Astrocyte (in vitro differentiated cells and primary cell): ENCODE results near the gene CDH13. TPM values are rescaled to one million over a fixed set of nuclear protein-coding genes. Genes with fewer than 3 reads are reported as not detected.

Source experiments
- DNase-seq: peaks from one replicate; pipeline ENCODE4 v3.0.0-alpha.2; 2010; ENCODE audit warnings: low read depth
- FAIRE-seq: peaks from 2 replicates; lab custom pipeline; 2011; peaks lifted over from hg19 to GRCh38; lab: Jason Lieb, UNC
- H2AFZ ChIP-seq: 2 replicates; pipeline ENCODE4 v1.6.0; 2012; ENCODE audit warnings: low read depth, low read length, inconsistent platforms
- H3K27ac ChIP-seq: 2 replicates; pipeline ENCODE4 v1.5.1; 2011; ENCODE audit warnings: low read depth, low read length, inconsistent platforms
- H3K27me3 ChIP-seq: 2 replicates; pipeline ENCODE4 v1.6.0; 2011; ENCODE audit warnings: low read length, inconsistent platforms; ENCODE audit not compliant: insufficient read depth
- H3K36me3 ChIP-seq: 2 replicates; pipeline ENCODE4 v1.5.1; 2011; ENCODE audit warnings: low read length, inconsistent platforms; ENCODE audit not compliant: insufficient read depth
- H3K4me1 ChIP-seq: 2 replicates; pipeline ENCODE4 v1.5.1; 2011; ENCODE audit warnings: low read length, inconsistent platforms; ENCODE audit not compliant: insufficient read depth
- H3K4me2 ChIP-seq: 2 replicates; pipeline ENCODE4 v1.6.0; 2012; ENCODE audit warnings: low read length, inconsistent platforms
- H3K4me3 ChIP-seq: 2 replicates; pipeline ENCODE4 v1.5.1; 2011; ENCODE audit warnings: low read depth, mild to moderate bottlenecking, low read length, inconsistent platforms; ENCODE audit not compliant: insufficient read depth
- H3K79me2 ChIP-seq: 2 replicates; pipeline ENCODE4 v1.6.0; 2012; ENCODE audit warnings: mild to moderate bottlenecking, low read length, inconsistent platforms; ENCODE audit not compliant: insufficient read depth
- H3K9ac ChIP-seq: 2 replicates; pipeline ENCODE4 v1.6.0; 2012; ENCODE audit warnings: mild to moderate bottlenecking, low read length, inconsistent platforms
- H3K9me3 ChIP-seq: 2 replicates; pipeline ENCODE4 v1.5.1; 2012; ENCODE audit warnings: low read depth, mild to moderate bottlenecking, low read length, inconsistent platforms; ENCODE audit not compliant: insufficient read depth
- H4K20me1 ChIP-seq: 2 replicates; pipeline ENCODE4 v1.6.0; 2012; ENCODE audit warnings: low read length, inconsistent platforms; ENCODE audit not compliant: insufficient read depth
- H3K27ac Mint-ChIP-seq: one replicate; pipeline ENCODE4 v1.8.0; 2021; ENCODE audit warnings: mild to moderate bottlenecking, mixed read lengths; ENCODE audit not compliant: unreplicated experiment
- H3K27me3 Mint-ChIP-seq: one replicate; pipeline ENCODE4 v1.8.0; 2021; ENCODE audit warnings: low read depth, mixed read lengths; ENCODE audit not compliant: unreplicated experiment
- H3K36me3 Mint-ChIP-seq: one replicate; pipeline ENCODE4 v1.8.0; 2021; ENCODE audit warnings: low read depth, mixed read lengths; ENCODE audit not compliant: unreplicated experiment
- H3K4me1 Mint-ChIP-seq: one replicate; pipeline ENCODE4 v1.8.0; 2021; ENCODE audit warnings: low read depth, mixed read lengths; ENCODE audit not compliant: unreplicated experiment
- H3K4me3 Mint-ChIP-seq: one replicate; pipeline ENCODE4 v1.8.0; 2021; ENCODE audit warnings: mild to moderate bottlenecking, moderate library complexity, mixed read lengths; ENCODE audit not compliant: unreplicated experiment
- H3K9me3 Mint-ChIP-seq: one replicate; pipeline ENCODE4 v1.8.0; 2021; ENCODE audit warnings: mild to moderate bottlenecking, mixed read lengths; ENCODE audit not compliant: unreplicated experiment
- EZH2 ChIP-seq: IDR thresholded peaks from 2 replicates; pipeline ENCODE4 v1.6.1; 2012; ENCODE audit warnings: mild to moderate bottlenecking, low read length, inconsistent platforms; ENCODE audit not compliant: insufficient read depth
- total RNA-seq: library from RNA; stranded (reverse); gene quantifications from 2 replicates; pipeline ENCODE4 v1.2.1, GENCODE V29; 2021
- TF ChIP-seq, protein P1 (sequence below): IDR thresholded peaks from 2 replicates; pipeline ENCODE4 v1.5.1; 2011; ENCODE audit warnings: low read depth, mild to moderate bottlenecking, inconsistent platforms, low read length, moderate library complexity; ENCODE audit not compliant: insufficient read depth

CDH13 gene
- total RNA-seq, 1 donor from 2014 or later = 41.7 TPM

DNA sequence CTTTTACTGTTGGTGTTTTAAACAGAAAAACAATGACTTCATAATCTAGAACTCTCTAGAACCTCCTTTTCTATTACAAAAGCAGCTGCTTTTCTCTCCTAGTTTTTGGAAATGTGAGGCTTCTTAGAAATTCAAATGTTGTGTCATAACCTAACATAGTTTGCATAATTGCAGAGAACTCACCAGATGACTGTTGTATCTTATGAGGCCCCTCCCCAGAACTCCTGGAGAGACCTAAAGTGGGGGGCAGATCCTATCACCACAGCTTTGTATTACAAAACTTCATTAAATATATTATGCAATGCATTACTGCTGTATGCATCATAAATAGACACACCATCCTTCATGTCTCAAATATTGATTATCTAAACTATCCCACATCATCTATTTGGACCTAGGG is 642.3 kb downstream of the CDH13 start:
- FAIRE-seq = no peak
- no peaks in the 10 kb centered on the region for H4K20me1 ChIP-seq
- Mint-ChIP-seq H3K27ac (no peak overlapping the region), H3K36me3 (peaks cover 1% of the 10 kb centered on the region), H3K4me3 (no peak overlapping the region), H3K9me3 (no peaks in the 10 kb centered on the region), H3K4me1 (no peaks in the 10 kb centered on the region), H3K27me3 (peaks cover 2% of the 10 kb centered on the region)
- no peak overlapping the region for H3K4me3 ChIP-seq
- no peaks in the 10 kb centered on the region for H3K4me1 ChIP-seq
- no peak overlapping the region for H3K9ac ChIP-seq
- H3K27me3 ChIP-seq = no peaks in the 10 kb centered on the region
- no peak overlapping the region for H3K4me2 ChIP-seq
- no peak for TF ChIP-seq EZH2
- TF ChIP-seq, protein P1, sequence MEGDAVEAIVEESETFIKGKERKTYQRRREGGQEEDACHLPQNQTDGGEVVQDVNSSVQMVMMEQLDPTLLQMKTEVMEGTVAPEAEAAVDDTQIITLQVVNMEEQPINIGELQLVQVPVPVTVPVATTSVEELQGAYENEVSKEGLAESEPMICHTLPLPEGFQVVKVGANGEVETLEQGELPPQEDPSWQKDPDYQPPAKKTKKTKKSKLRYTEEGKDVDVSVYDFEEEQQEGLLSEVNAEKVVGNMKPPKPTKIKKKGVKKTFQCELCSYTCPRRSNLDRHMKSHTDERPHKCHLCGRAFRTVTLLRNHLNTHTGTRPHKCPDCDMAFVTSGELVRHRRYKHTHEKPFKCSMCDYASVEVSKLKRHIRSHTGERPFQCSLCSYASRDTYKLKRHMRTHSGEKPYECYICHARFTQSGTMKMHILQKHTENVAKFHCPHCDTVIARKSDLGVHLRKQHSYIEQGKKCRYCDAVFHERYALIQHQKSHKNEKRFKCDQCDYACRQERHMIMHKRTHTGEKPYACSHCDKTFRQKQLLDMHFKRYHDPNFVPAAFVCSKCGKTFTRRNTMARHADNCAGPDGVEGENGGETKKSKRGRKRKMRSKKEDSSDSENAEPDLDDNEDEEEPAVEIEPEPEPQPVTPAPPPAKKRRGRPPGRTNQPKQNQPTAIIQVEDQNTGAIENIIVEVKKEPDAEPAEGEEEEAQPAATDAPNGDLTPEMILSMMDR = no peak
- no peak overlapping the region for H3K27ac ChIP-seq
- H2AFZ ChIP-seq = no peak overlapping the region
- H3K9me3 ChIP-seq = no peaks in the 10 kb centered on the region
- no peak for DNase-seq
- no peaks in the 10 kb centered on the region for H3K79me2 ChIP-seq
- H3K36me3 ChIP-seq = no peaks in the 10 kb centered on the region

DNA sequence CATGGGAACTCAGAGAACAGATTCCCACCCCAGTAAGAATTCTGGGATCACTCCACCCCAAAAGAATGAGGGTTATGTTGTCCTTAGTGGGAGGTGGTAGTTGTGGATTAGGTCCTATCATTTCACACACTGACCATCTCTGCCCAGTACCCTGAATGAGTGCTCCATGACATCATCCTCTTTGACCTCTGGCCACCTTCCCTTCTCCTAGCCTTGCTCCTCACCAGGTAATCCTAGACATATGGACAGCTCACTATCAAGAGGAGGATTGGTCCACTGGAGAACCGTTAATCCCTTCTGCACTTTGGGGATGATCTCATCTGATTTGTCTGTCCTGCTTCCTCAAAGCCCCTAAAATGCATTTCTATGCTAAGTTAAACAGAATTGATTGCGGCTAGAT is 642.8 kb downstream of the CDH13 start:
- Histone ChIP-seq H3K4me3 (no peak overlapping the region), H3K9me3 (no peaks in the 10 kb centered on the region), H3K27ac (no peak overlapping the region), H3K9ac (no peak overlapping the region), H3K27me3 (no peaks in the 10 kb centered on the region), H3K4me1 (no peaks in the 10 kb centered on the region), H3K36me3 (no peaks in the 10 kb centered on the region), H4K20me1 (no peaks in the 10 kb centered on the region), H2AFZ (no peak overlapping the region), H3K79me2 (no peaks in the 10 kb centered on the region), H3K4me2 (no peak overlapping the region)
- no peak for TF ChIP-seq EZH2
- TF ChIP-seq, protein P1 = no peak
- no peak overlapping the region for H3K4me3 Mint-ChIP-seq
- no peak for FAIRE-seq
- no peaks in the 10 kb centered on the region for H3K4me1 Mint-ChIP-seq
- H3K27ac Mint-ChIP-seq = no peak overlapping the region
- no peaks in the 10 kb centered on the region for H3K9me3 Mint-ChIP-seq
- H3K36me3 Mint-ChIP-seq = peaks cover 1% of the 10 kb centered on the region
- DNase-seq = no peak
- H3K27me3 Mint-ChIP-seq = peaks cover 2% of the 10 kb centered on the region

- H3K9me3 ChIP-seq = no peaks in the 10 kb centered on the region
- Mint-ChIP-seq H3K27me3 (peaks cover 2% of the 10 kb centered on the region), H3K4me1 (no peaks in the 10 kb centered on the region), H3K9me3 (no peaks in the 10 kb centered on the region), H3K4me3 (no peak overlapping the region), H3K36me3 (peaks cover 1% of the 10 kb centered on the region), H3K27ac (no peak overlapping the region)
- no peak overlapping the region for H3K9ac ChIP-seq
- no peaks in the 10 kb centered on the region for H3K36me3 ChIP-seq
- no peak for TF ChIP-seq EZH2
- TF ChIP-seq, protein P1 = no peak
- no peak overlapping the region for H2AFZ ChIP-seq
- FAIRE-seq = no peak
- DNase-seq = no peak
- no peak overlapping the region for H3K4me2 ChIP-seq
- H3K27me3 ChIP-seq = no peaks in the 10 kb centered on the region
- H3K27ac ChIP-seq = no peak overlapping the region
- no peak overlapping the region for H3K4me3 ChIP-seq
- H3K4me1 ChIP-seq = no peaks in the 10 kb centered on the region
- no peaks in the 10 kb centered on the region for H4K20me1 ChIP-seq
- H3K79me2 ChIP-seq = no peaks in the 10 kb centered on the region
These were observed 643.3 kb downstream of the CDH13 start for GRCh38 chr16:83270061-83270460.
